ENCODE measurements around the gene KCNJ12.
A peak's percentile ranks its signal among the peaks of the same experiment; 100 is the strongest.
"Not testable (repeated sequence)": the region's sequence is repeated elsewhere in the genome, so short reads cannot be mapped to it uniquely, and the experiment has no call there.

Gene KCNJ12

GRCh38 chr17:21376081-21376758 is at the start of gene KCNJ12:
Gene KCNJ12, plus strand, starts transcription at chr17:21376357. Its CDS starts 38,986 bp downstream, at chr17:21415343.
- peak; percentile 35 for DNase-seq (ENCODE audit: extremely low spot score)
- POLR2A ChIA-PET, result interaction anchor here (1.5 kb wide), 1 partner anchor 17 kb away, joined by 3 read pairs; no protein-coding TSS in a partner anchor
- CTCF ChIA-PET, result no interaction called here
- TF ChIP-seq NFRKB (IDR thresholded peaks at IDR 0.05) (no peak), CTBP1 (IDR thresholded peaks at IDR 0.05; ENCODE audit: borderline replicate concordance) (no peak), LEF1 (IDR thresholded peaks at IDR 0.05; ENCODE audit: borderline replicate concordance) (no peak), L3MBTL2 (conservative IDR thresholded peaks at IDR 0.05) (no peak), TARDBP (IDR thresholded peaks at IDR 0.05) (no peak), FOXK2 (IDR thresholded peaks at IDR 0.05) (no peak), FOXA1 (IDR thresholded peaks at IDR 0.05) (no peak), SP1 (IDR thresholded peaks at IDR 0.05) (no peak), HDGF (IDR thresholded peaks at IDR 0.05; ENCODE audit: borderline replicate concordance) (no peak), ARNT (IDR thresholded peaks at IDR 0.05) (no peak), SUZ12 (IDR thresholded peaks at IDR 0.05) (no peak), ELF4 (IDR thresholded peaks at IDR 0.05) (no peak), BHLHE40 (IDR thresholded peaks at IDR 0.05; ENCODE audit: borderline replicate concordance) (no peak), ZNF384 (IDR thresholded peaks at IDR 0.05) (no peak), FOXM1 (IDR thresholded peaks at IDR 0.05; ENCODE audit: borderline replicate concordance) (no peak)
- TF ChIP-seq, protein P1, sequence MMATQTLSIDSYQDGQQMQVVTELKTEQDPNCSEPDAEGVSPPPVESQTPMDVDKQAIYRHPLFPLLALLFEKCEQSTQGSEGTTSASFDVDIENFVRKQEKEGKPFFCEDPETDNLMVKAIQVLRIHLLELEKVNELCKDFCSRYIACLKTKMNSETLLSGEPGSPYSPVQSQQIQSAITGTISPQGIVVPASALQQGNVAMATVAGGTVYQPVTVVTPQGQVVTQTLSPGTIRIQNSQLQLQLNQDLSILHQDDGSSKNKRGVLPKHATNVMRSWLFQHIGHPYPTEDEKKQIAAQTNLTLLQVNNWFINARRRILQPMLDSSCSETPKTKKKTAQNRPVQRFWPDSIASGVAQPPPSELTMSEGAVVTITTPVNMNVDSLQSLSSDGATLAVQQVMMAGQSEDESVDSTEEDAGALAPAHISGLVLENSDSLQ (IDR thresholded peaks at IDR 0.05), result no peak

GRCh38 chr17:21327921-21328320 is 48.2 kb upstream of the KCNJ12 start:
- CTCF ChIA-PET, POLR2A ChIA-PET: not testable (repeated sequence)

GRCh38 chr17:21328778-21329177 is 47.4 kb upstream of the KCNJ12 start:
- CTCF ChIA-PET; DNase-seq (ENCODE audit: extremely low spot score); POLR2A ChIA-PET: not testable (repeated sequence)

More at GRCh38 chr17:21327921-21328320, 48.2 kb upstream of the KCNJ12 start:
- not testable (repeated sequence) for DNase-seq (ENCODE audit: extremely low spot score)

- no peak for DNase-seq (ENCODE audit: extremely low spot score)
- ChIA-PET POLR2A (no interaction called here), CTCF (no interaction called here)
- no peak for TF ChIP-seq CTBP1 (IDR thresholded peaks at IDR 0.05; ENCODE audit: borderline replicate concordance)
These were observed 45.6 kb upstream of the KCNJ12 start for GRCh38 chr17:21330436-21331160.

GRCh38 chr17:21336541-21337294 is 39.4 kb upstream of the KCNJ12 start:
- DNase-seq (ENCODE audit: extremely low spot score); CTCF ChIA-PET; POLR2A ChIA-PET: not testable (repeated sequence)

- CTCF ChIA-PET; POLR2A ChIA-PET; DNase-seq (ENCODE audit: extremely low spot score): not testable (repeated sequence)
These were observed 38.1 kb upstream of the KCNJ12 start for GRCh38 chr17:21337981-21338625.

GRCh38 chr17:21339011-21339410 is 37.1 kb upstream of the KCNJ12 start:
- ChIA-PET POLR2A (no interaction called here), CTCF (no interaction called here)
- no peak for TF ChIP-seq FOXK2 (IDR thresholded peaks at IDR 0.05)
- TF ChIP-seq ELF4 (IDR thresholded peaks at IDR 0.05), result no peak
- no peak for TF ChIP-seq SUZ12 (IDR thresholded peaks at IDR 0.05)
- no peak for TF ChIP-seq ARNT (IDR thresholded peaks at IDR 0.05)

DNA sequence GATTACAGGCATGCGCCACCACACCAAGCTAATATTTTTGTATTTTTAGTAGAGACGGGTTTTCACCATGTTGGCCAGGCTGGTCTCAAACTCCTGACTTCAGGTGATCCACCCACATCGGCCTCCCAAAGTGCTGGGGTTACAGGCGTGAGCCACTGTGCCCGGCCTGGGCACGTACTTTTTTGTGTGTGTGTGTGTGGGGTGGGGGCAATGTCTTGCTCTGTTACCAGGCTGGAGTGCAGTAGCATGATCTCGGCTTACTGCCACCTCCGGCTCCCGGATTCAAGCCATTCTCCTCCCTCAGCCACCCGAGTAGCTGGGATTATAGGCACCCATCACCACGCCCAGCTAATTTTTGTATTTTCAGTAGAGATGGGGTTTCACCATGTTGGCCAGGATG is 36.6 kb upstream of the KCNJ12 start:
- DNase-seq (ENCODE audit: extremely low spot score); POLR2A ChIA-PET; CTCF ChIA-PET: not testable (repeated sequence)

More at GRCh38 chr17:21339011-21339410, 37.1 kb upstream of the KCNJ12 start:
- DNase-seq (ENCODE audit: extremely low spot score), result no peak

GRCh38 chr17:21340407-21340806 is 35.8 kb upstream of the KCNJ12 start:
- DNase-seq (ENCODE audit: extremely low spot score); CTCF ChIA-PET; POLR2A ChIA-PET: not testable (repeated sequence)

GRCh38 chr17:21341279-21341678 is 34.9 kb upstream of the KCNJ12 start:
- POLR2A ChIA-PET; CTCF ChIA-PET; DNase-seq (ENCODE audit: extremely low spot score): not testable (repeated sequence)

GRCh38 chr17:21341925-21342540 is 34.1 kb upstream of the KCNJ12 start:
- POLR2A ChIA-PET; CTCF ChIA-PET; DNase-seq (ENCODE audit: extremely low spot score): not testable (repeated sequence)

DNA sequence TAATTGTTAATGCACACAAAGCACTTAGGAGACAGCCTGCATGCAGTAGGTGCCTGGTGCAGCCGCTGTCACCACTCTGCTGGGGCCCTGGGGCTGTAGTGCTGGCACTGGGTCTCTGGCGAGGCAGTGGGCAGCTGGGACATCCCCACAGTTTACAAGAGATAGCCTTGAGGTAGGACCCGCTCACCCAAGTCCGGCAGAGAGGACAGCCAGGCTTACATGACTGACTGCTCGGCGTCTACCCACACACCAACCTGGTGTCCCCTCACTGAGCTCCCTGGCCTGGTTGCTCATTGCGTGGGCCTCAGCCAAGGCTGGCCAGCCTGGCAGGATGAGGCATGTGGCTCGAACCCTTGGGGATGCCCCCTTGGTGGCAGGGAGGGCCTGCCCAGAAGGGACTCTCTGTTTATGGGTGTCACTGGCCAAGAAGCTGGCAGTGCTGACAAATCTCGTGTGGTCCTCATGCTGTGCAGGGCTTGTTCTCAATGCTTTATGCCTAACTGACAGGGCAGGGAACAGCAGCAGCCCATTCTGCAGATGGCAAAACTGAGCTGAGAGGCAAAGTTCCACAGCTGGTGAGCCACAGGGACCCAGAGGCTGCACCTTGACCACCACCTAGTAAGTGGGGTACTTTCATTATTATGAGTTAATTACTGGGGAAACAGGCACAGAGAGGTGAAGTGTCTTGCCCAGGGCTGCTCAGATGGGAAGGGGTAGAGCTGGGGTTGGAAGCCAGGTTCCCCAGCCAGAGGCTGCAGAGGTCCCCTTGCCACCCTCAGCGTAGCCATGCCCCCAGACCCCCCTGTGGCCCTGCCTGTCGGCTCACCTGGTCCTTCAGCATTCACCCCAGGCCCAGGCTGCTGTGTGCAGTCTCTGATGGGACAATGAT is 32.9 kb upstream of the KCNJ12 start:
- DNase-seq (ENCODE audit: extremely low spot score); POLR2A ChIA-PET; CTCF ChIA-PET: not testable (repeated sequence)

All from HEK293T (cell line).